Small intestine (tissue), 7 donors: ENCODE measurements around the gene TM4SF1. TPM values are rescaled to one million over a fixed set of nuclear protein-coding genes. Genes with fewer than 3 reads are reported as not detected.

ENCODE experiments used
- DNase-seq, 2 donors: peaks; one replicate each; pipeline versions ENCODE4 v3.0.0 to v3.0.0-alpha.2; 2013
- FAIRE-seq: peaks from 2 replicates; lab custom pipeline; 2012; peaks lifted over from hg19 to GRCh38; lab: Jason Lieb, UNC
- H3K27ac ChIP-seq, 3 donors: one replicate each; pipeline ENCODE4 v1.5.1; 2013; ENCODE audit warnings: low read length in 2 of 3, mild to moderate bottlenecking in 2 of 3, control low read depth in 1 of 3, inconsistent platforms in 1 of 3, low read depth in 1 of 3, moderate library complexity in 1 of 3
- H3K27me3 ChIP-seq, 3 donors: one replicate each; pipeline ENCODE4 v1.6.1; 2013; ENCODE audit warnings: low read length in 3 of 3, inconsistent platforms in 1 of 3; ENCODE audit not compliant: control insufficient read depth in 3 of 3, insufficient read depth in 3 of 3
- H3K36me3 ChIP-seq, 3 donors: one replicate each; pipeline ENCODE4 v1.6.1; 2013; ENCODE audit warnings: low read length in 3 of 3, inconsistent platforms in 1 of 3, low read depth in 1 of 3, mild to moderate bottlenecking in 1 of 3, moderate library complexity in 1 of 3; ENCODE audit not compliant: control insufficient read depth in 3 of 3, insufficient read depth in 2 of 3
- H3K4me1 ChIP-seq, 3 donors: one replicate each; pipeline ENCODE4 v1.6.1; 2013; ENCODE audit warnings: low read length in 2 of 3, inconsistent platforms in 1 of 3, low read depth in 1 of 3, mild to moderate bottlenecking in 1 of 3, moderate library complexity in 1 of 3; ENCODE audit not compliant: control insufficient read depth in 3 of 3, insufficient read depth in 2 of 3
- H3K4me3 ChIP-seq, 3 donors: one replicate each; pipeline ENCODE4 v1.5.1; 2013; ENCODE audit warnings: low read length in 3 of 3, control low read depth in 1 of 3, inconsistent platforms in 1 of 3, low read depth in 1 of 3, mild to moderate bottlenecking in 1 of 3, moderate library complexity in 1 of 3
- H3K9me3 ChIP-seq, 2 donors: one replicate each; pipeline ENCODE4 v1.6.1; 2013; ENCODE audit warnings: low read depth in 1 of 2, low read length in 1 of 2; ENCODE audit not compliant: control insufficient read depth in 2 of 2, insufficient read depth in 1 of 2
- WGBS, 3 donors: extraction: QIAGEN DNeasy Blood & Tissue Kit; methylation state at CpG; one replicate each; pipeline ENCODE4 v1.1.7; 2013; 5-methylcytosine and 5-hydroxymethylcytosine counted together
- polyA plus RNA-seq, 4 donors: library from polyadenylated mRNA; stranded (reverse) in 3 of 4; unstranded in 1 of 4; fragments of 200-250 nt in 3 of 4; fragments of 120-200 nt in 1 of 4; gene quantifications; one replicate each; pipeline versions ENCODE4 v1.2.1 to v1.2.3, GENCODE V29; 2013
- donor health status: healthy with polysubstance abuse.
- donor health status: control.
- donor health status: control.
- donor health status: Bipolar disorder and iron deficiency.
- donor health status: healthy.

Gene TM4SF1
- polyA plus RNA-seq, 4 donors = 3.1 to 88.4 (median 16.0) TPM

DNA sequence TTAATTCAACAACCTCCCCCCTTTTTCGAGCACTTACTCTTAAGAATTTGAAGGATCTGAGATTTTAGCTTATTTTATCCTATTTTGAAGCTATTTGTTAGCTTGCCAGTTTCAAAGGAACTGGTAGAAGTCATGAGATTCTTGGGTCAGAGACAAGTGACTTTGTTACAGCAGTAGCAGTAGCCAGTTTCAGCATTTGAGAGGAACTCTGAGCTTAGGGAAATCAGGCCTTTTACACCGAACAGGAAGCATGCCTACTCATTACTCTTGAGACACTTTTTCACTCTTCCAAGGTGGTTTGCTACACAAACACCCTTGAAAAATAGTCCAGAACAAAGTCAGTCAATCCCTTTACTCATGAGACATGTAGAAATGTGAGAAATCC is 24.5 kb upstream of the TM4SF1 start:
- peak in 1 of 2 donors; percentile 39 for DNase-seq
- no peak for FAIRE-seq
- H3K27ac ChIP-seq = peak overlapping the region; percentile 23 to 92 (median 71)
- no peaks in the 10 kb centered on the region for H3K27me3 ChIP-seq
- H3K4me1 ChIP-seq = peaks cover 0 to 3% (median 2%) of the 10 kb centered on the region in 3 donors
- no peak overlapping the region for H3K4me3 ChIP-seq
- 48 to 71% (median 55%) methylated on average over 2 of the region's 2 CpGs for WGBS, 3 donors
- no peaks in the 10 kb centered on the region for H3K36me3 ChIP-seq
- peaks cover 0 to 2% of the 10 kb centered on the region in 2 donors for H3K9me3 ChIP-seq

DNA sequence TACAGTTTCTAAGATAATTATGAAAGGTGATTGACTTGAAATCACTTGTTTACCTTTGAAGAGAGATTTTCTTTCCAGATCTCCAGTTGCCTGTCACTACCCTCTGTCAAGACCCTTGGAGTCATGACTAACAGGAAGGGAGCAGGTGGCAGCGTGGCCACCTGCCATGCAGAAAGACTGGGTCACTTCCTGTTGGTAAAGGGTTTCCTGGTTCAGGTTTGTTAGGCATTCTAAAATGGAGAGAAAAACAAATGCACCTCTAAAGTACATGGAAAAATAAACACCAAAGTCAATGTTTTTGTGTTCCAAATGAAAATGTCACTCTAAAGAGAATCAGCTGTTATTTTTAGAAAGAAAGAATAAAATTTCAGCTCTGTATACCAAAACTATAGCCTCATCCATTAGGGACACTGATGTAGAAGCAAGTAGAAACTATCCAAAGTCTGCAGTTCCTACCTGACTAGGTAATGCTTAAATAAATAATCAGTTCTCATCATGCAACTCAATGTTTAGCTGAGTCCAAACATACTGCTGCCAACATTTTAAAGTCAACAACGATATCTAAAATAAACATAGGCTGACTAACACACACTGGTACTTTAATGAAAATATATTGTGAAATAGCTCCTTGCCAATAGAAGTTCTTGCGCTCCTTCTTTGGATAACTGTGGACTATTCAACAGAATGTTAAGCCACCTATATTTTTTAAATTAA is 23.9 kb upstream of the TM4SF1 start:
- 17 to 48% (median 23%) methylated on average over 3 of the region's 3 CpGs for WGBS, 3 donors
- FAIRE-seq (no peak), DNase-seq (peak; percentile 38 to 93)
- H3K4me3 ChIP-seq = no peak overlapping the region
- peak overlapping the region; percentile 41 to 80 (median 71) for H3K27ac ChIP-seq
- H3K27me3 ChIP-seq = no peaks in the 10 kb centered on the region
- H3K4me1 ChIP-seq = peaks cover 0 to 4% (median 3%) of the 10 kb centered on the region in 3 donors
- H3K9me3 ChIP-seq = peaks cover 0 to 2% of the 10 kb centered on the region in 2 donors
- no peaks in the 10 kb centered on the region for H3K36me3 ChIP-seq

DNA sequence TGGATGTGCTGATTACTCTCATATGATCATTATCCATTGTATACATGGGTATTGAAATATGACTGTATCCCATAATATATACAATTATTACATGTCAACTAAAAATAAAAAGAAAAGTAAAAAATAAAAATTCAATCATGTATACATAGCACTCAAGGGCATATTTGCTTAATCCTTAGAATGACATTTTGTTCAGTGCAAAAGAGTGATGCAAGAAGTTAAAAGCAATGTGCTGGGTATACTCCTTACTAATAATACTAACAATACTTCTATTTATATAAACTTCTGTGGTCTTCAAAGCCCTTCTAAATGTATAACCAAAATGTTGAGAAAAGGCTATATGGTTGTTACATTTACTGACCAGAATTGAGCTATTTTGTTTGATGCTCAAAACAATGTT is 23.2 kb upstream of the TM4SF1 start:
- Histone ChIP-seq H3K36me3 (no peaks in the 10 kb centered on the region), H3K27me3 (no peaks in the 10 kb centered on the region), H3K9me3 (peaks cover 0 to 2% of the 10 kb centered on the region in 2 donors), H3K4me1 (peaks cover 0 to 7% (median 3%) of the 10 kb centered on the region in 3 donors), H3K27ac (peak overlapping the region in 1 of 3 donors; percentile 41), H3K4me3 (no peak overlapping the region)
- DNase-seq (no peak), FAIRE-seq (peak; percentile 92)

DNA sequence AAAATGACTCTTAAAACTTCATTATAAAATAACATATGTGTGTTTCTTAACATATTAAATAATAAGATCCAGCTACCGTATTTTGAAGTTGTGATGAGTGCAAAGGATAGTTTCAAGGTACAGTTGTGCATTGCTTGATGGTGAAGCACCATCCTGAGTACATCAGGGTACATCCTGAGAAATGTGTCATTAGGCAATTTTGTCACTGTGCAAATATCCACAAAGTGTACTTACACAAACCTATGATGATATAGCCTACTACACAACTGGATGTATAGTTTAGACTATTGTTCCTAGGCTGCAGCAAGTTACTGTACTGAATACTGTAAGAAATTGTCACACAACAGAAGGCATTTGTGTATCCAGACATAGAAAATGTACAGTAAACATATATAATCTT is 20.8 kb upstream of the TM4SF1 start:
- 91 to 95% (median 94%) methylated on average over 1 of the region's 1 CpG for WGBS, 3 donors
- no peak for FAIRE-seq
- Histone ChIP-seq H3K27me3 (no peaks in the 10 kb centered on the region), H3K36me3 (no peaks in the 10 kb centered on the region), H3K4me3 (no peak overlapping the region), H3K4me1 (peaks cover 0 to 6% (median 5%) of the 10 kb centered on the region in 3 donors), H3K9me3 (peaks cover 0 to 2% of the 10 kb centered on the region in 2 donors), H3K27ac (no peak overlapping the region)
- no peak for DNase-seq

DNA sequence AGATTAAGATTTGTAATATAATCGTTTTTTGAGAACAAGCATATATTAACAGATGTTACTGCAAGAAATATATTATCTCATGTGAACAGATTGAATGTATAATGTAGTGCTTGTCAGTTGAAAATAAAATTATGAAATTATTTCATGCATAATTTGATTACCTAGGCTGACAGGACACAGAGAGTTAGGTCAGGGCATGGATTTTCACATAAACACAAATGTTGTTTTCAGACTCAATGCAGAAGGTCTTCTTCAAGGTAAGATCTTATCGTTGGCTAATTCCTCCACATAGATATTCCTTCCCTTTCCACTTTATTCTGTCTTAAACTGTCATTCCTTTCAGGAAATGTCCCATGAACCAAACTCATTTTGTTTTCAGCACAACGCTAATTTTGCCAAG is 20.1 kb upstream of the TM4SF1 start:
- H3K9me3 ChIP-seq = peaks cover 0 to 2% of the 10 kb centered on the region in 2 donors
- H3K36me3 ChIP-seq = no peaks in the 10 kb centered on the region
- H3K4me1 ChIP-seq = peaks cover 0 to 6% (median 5%) of the 10 kb centered on the region in 3 donors
- no peak overlapping the region for H3K27ac ChIP-seq
- H3K27me3 ChIP-seq = no peaks in the 10 kb centered on the region
- WGBS, 3 donors = 66 to 83% (median 73%) methylated on average over 3 of the region's 3 CpGs
- FAIRE-seq = no peak
- no peak overlapping the region for H3K4me3 ChIP-seq
- no peak for DNase-seq

DNA sequence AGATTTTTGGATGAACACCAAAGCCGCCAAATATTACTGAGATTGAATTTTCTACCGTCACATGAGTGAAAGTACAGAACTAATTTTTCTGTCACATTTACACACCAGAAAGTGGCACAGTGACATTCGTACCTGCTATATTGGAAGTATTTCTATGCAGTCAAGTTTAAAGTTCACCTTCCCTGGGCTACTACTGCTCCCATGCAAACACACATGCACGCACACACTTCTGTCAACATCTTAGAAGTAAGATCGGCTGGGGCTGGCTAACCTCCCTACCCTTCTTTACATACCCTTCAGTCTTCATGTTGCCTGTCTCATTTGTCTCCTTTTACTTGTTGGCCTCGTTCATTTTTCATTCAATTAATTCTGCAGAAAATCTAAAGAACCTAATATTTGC is 19.0 kb upstream of the TM4SF1 start:
- Histone ChIP-seq H3K27ac (no peak overlapping the region), H3K36me3 (no peaks in the 10 kb centered on the region), H3K27me3 (no peaks in the 10 kb centered on the region), H3K9me3 (peaks cover 0 to 2% of the 10 kb centered on the region in 2 donors), H3K4me1 (peaks cover 0 to 5% (median 3%) of the 10 kb centered on the region in 3 donors), H3K4me3 (no peak overlapping the region)
- DNase-seq (no peak), FAIRE-seq (no peak)
- 83 to 87% (median 84%) methylated on average over 6 of the region's 6 CpGs for WGBS, 3 donors

DNA sequence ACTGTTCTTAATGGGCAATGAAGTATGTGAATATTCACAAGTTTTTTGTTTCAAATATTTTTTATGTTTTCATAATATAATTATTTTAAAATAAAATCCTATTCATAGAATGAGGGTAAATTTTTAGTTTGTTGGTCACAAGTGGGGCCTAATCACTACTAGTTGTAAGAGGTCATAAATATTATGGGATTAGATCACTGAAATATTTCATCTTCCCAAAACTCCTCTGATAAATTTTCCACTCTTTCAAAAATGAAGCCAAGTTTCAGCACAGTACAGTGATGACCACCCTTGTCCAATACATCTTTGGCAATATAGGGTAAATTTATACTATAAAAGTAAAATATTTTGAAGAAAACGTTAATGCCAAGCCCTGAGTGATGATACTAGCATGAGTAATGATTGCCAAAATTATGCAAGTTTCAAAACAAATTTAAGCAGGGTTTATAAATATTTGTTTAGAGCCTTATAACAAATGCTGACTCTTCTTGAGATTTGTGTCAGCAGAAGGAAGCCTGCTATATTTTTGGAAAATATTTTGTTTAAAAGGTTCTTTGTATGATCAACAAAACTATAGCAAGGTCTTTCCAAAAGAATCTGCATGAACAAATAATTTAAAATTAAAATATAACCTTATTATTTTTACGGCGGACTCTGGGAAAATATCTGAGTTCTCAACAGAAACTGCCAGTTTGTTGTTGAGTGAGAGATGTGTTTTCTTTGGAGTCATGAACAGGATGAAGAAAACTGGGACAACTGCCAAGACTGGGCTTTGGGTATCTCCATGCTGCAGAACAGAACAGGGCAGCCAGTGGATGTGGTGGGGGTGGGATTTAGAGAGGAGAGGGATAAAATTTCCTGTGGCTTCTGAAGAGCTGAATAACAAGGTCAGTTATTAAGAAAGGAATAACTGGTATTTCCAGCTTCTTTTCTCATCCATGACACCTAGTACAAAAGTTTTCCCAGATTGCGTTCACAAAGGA is 17.9 kb upstream of the TM4SF1 start:
- H3K27me3 ChIP-seq = no peaks in the 10 kb centered on the region
- H3K36me3 ChIP-seq = no peaks in the 10 kb centered on the region
- H3K4me1 ChIP-seq = peaks cover 0 to 5% (median 3%) of the 10 kb centered on the region in 3 donors
- H3K4me3 ChIP-seq = no peak overlapping the region
- FAIRE-seq (no peak), DNase-seq (no peak)
- H3K27ac ChIP-seq = peak overlapping the region in 1 of 3 donors; percentile 21
- WGBS, 3 donors = 58 to 82% (median 79%) methylated on average over 4 of the region's 4 CpGs
- H3K9me3 ChIP-seq = no peaks in the 10 kb centered on the region
